Anterior cingulate cortex (tissue), 58 donors: ENCODE measurements around the gene PVR.
A peak's percentile ranks its signal among the peaks of the same experiment; 100 is the strongest.
"Not testable (repeated sequence)": the region's sequence is repeated elsewhere in the genome, so short reads cannot be mapped to it uniquely, and the experiment has no call there.

Source experiments
- DNase-seq, 58 donors: peaks; one replicate each; lab custom pipeline; 2025; lab: John Stamatoyannopoulos, UW

The PVR gene, protein sequence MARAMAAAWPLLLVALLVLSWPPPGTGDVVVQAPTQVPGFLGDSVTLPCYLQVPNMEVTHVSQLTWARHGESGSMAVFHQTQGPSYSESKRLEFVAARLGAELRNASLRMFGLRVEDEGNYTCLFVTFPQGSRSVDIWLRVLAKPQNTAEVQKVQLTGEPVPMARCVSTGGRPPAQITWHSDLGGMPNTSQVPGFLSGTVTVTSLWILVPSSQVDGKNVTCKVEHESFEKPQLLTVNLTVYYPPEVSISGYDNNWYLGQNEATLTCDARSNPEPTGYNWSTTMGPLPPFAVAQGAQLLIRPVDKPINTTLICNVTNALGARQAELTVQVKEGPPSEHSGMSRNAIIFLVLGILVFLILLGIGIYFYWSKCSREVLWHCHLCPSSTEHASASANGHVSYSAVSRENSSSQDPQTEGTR

DNA sequence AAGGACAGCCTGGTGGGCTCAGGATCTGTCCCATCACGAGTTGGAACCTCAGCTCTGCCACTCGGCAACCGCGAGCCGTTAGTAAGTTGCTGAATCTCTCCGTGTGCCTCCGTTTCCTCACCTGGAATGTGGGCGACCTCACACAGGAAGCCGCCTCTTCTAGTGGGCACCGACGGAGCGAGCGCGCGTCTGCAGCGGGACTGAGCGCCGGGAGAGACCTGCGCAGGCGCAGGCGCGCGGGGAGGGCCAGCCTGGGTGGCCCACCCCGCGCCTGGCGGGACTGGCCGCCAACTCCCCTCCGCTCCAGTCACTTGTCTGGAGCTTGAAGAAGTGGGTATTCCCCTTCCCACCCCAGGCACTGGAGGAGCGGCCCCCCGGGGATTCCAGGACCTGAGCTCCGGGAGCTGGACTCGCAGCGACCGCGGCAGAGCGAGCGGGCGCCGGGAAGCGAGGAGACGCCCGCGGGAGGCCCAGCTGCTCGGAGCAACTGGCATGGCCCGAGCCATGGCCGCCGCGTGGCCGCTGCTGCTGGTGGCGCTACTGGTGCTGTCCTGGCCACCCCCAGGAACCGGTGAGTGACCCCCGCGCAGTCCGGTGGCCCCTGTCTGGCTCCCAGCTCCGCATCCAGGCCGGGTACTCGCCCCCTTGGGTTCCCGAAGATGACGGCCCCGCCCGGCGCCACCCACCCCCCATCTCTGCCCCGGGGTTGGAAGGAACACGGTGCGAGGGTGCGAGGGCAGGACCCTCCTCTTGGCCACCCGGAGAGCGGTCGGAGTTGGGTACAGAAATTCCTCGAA lies at the start of gene PVR:
TSS of gene PVR (plus strand) at position 306 of the 797 bp plus-strand sequence. CDS start at position 493, 187 bp downstream.
- DNase-seq, result peak in 52 of 58 donors; percentile 16 to 77 (median 50)

DNA sequence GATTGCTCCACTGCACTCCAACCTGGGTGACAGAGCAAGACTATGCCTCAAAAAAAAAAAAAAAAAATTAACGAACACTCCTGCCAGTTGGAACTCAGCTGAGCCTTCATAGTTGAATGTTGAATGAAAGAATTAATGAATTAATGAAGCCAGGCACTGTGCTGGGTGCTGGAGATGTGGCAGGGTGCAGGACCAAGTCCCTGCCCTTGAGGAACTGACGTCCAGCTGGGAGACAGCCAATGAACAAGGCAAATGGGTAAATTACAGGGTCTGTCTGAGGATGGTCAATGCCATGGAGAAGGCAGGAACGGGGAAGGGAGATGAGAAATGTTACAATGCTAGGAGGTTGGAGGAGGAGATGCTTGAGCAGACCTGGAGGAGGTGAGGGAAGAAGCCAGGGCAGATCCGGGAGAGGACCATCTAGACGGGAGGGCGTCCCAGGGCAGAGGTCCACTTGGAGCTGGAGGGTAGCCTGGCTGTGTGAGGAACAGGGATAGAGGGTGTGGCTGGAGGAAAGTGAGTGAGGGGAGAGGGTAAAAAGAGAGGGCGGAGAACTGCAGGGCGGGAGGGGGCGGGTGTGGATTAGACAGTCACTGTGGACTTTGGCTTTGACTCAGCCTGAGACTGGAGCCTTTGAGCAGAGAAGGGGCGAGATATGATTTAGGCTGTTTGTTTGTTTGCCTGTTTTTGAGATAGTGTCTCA lies 47.1 kb upstream of the PVR start:
- no peak for DNase-seq

DNA sequence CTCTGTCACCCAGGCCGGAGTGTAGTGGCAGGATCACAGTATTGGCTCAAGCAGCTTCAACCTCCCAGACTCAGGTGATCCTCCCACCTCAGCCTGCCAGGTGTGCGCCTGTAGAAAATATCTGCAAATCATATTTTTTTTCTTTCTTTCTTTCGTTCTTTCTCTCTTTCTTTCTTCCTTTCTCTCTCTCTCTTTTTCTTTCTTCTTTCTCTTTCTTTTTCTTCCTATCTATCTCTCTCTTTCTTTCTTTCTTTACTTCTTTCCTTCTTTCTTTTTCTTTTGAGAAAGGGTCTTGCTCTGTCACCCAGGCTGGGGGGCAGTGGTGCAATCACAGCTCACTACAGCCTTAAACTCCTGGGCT lies 46.6 kb upstream of the PVR start:
- DNase-seq, result no peak

DNA sequence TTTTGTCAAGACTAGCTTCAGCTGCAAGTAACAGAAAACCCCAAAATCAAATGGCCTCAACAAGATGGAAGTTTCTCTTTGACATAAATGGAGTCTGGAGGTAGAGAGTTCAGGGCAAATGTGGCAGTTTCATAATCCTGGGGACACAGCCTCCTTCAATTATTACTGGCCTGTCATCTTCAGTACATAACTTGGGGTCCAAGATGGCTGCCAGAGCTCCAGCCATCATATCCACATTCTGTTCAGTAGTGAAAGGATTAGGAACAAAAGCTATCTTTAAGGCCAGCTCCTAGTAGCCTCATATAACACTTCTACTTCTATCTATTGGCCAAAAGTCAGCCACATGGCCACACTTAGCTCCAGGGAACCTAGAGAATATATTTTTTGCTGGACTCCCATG lies 45.4 kb upstream of the PVR start:
- DNase-seq, result no peak

DNA sequence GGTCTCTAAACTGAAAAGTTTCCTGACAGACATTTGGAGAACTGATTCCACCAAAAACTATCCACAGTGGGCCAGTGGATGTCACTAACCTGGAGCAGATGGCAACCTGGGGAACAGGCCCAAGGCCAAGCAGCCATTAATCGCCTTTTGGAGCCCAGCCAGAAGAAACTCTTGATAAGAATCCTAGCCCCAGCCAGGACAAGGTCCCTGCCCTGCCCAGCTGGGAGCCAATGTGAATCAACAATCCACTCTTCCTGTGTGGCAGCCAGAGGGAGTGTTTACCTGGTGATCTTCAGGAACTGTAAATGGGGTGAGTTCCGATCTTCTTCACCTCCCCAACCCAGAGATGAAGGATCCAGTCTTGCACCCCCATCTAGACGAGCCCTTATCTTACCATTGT lies 44.8 kb upstream of the PVR start:
- no peak for DNase-seq

DNA sequence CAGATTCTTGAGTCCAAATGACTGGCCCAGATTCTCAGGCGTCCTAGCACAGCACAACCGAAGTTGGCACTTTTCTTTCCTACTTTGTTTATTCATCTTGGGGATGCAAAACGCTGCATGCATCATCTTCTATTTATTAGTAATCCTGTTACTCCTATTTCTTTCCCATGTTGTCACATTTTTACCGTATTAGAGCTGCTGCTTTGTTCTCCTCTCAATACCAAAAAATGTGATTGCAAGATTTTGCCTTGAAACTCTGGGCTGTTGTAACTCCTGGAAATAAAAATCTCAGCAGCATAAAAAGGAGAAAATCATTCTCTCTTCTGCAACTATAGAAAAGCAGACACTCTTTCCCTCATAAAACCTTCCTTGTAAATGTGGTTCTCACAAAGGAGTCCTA lies 43.2 kb upstream of the PVR start:
- DNase-seq, result no peak

DNA sequence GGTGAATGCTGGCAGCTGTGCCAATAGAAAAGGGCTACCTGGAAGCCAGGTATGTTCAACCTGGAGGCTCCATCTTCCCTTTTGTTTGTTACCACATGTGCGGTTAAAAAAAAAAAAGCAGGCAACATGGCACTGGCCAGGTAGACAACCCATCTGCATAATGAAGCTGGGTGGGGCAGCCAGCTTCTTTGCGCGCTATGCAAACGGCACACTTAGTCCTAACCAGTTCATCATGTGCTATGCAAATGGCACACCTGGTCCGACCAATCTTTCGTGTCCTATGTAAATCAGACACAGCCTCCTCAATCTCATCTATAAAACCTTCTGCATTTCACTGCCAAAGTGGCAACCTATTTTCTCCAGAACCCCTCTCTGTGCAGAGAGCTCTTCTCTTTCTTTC lies 41.6 kb upstream of the PVR start:
- DNase-seq, result no peak

DNA sequence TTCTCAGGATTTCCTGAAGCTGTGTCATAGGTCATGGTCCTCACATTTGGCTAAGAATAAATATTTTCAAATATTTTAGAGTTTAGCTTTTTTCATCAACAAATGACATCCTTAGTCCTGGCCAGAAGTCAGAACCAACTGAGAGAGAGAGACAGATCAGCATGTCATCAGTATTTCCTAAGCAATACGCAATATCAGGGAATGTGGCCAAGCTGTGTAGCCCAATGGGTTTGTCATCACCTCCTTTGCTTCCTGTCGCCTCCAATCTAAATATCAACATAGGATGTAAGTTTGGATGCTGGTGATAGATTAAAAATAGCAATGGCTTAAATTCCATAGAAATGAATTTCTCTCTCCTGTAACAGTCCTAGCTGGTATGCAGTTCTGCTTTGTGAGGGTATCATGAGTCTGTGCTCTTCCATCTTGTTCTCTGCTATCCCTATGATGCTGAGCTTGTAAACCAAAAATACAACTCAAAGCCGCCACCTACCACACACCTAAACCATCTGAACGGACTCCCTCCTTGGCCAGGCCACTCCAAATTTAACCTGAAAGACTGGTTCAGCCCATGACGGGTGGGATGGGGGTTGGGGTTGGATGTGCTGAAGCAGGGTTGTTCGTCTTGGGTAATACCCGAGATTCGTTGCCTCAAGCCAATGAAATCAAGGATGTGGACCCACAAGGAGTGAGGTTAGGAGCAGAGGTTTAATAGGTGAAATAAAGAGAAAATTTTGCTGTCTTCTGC lies 40.3 kb upstream of the PVR start:
- DNase-seq, result no peak

DNA sequence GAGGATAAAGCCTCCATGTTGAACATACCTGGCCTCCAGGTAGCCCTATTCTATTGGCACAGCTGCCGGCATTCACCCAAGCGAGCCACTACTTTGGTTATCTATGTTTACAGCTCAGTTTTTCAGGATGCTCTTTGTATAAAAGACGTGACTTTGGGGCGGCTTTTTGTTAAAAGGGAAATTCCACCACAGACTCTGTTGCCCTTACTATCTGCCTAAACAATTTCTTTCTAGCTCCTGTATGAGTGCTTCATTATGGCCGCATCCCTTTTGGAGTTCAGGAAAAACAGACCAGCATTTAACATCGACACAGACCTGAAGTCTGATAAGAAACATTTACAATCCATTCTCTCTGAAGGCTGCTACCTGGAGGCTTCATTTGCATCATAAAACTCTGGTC lies 39.5 kb upstream of the PVR start:
- DNase-seq, result no peak

DNA sequence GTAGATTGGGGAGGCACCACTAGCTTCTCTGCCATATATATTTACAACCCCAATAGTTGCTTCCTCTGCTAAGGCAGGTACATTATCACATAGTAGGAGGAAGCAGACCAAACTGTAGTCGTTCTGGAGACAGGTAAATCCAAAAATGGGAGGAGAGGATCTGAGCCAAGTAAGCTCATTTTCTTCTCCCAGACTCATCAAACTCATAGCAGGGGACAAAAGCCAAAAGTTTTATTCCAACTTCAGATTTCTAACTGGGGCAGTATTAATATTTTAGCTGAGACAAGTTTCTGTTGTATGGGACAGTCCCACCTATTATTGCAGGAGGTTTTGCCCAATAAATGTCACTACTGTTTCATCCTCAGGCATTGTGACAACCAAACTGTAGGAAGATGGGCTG lies 38.2 kb upstream of the PVR start:
- no peak for DNase-seq

DNA sequence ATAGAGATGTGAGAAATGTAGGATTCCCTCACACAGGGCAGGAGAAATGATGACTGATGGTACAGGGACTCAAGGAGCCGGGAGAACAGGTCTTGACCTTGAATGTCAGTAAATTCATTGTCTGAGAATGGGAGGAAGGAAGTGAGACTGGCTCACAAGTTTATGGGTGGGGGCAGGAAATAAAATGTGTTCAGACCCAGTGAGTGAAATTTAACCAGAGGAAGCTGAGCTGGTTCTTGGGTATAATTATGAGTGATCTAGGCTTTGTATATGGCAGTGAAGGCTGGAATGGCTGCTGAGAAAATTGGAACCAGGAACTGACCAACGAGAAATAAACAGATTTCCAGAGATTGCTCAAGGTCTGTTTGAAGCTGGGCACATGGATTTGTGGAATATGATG lies 36.7 kb upstream of the PVR start:
- DNase-seq, result no peak

DNA sequence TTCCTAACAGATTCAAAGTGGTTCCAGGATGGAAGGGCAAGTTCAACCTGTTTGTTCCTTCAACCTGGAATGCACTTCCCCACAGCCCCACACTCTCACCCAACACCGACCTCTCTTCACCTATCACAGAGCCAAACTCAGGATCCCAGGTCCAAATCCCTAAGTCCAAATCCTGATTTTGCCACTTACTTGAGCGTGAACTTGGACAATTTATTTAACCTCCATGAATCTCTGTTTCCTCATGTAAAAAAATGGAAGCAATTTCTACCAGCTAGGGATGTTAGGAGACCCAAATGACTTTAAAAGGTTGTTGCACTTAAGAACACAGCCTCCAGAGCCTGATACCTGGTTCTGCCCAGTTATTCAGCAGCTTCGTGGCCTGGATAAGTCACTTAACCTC lies 35.8 kb upstream of the PVR start:
- no peak for DNase-seq

DNA sequence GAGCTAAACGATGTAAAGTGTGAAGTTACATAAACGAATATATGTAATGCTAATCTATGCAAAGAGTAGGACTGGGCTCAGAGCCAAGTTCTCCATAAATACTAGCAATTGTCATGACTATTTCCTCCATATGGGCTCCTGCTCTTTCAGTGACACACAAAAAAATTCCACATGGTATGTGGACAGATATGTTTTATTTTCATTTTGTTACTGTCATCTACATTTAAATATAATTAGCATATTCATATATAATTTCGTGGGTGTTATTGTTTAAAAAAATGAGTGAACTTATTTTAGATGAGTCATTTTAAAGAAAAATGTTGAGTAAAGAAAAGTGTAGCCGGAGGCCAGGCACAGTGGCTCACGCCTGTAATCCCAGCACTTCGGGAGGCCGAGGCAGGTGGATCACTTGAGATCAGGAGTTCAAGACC lies 35.3 kb upstream of the PVR start:
- peak in 4 of 58 donors; percentile 6 to 33 (median 18) for DNase-seq

DNA sequence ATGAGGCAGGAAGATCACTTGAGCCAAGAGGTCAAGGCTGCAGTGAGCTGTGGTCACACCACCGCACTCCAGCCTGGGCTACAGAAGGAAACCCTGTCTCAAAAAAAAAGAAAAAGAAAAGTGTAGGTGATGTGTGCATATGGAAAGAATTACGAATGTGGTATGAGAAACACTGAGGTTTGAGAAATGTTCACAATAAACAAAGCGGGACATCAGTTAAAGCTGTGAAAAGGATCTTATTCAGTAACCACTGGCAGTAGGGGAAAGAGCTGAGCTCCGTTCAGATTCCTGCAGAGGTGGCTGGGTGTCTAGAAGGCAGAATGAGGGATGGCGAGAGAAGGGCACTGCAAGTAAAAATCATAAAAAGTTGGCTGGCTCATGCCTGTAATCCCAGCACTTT lies 34.5 kb upstream of the PVR start:
- DNase-seq, result no peak

DNA sequence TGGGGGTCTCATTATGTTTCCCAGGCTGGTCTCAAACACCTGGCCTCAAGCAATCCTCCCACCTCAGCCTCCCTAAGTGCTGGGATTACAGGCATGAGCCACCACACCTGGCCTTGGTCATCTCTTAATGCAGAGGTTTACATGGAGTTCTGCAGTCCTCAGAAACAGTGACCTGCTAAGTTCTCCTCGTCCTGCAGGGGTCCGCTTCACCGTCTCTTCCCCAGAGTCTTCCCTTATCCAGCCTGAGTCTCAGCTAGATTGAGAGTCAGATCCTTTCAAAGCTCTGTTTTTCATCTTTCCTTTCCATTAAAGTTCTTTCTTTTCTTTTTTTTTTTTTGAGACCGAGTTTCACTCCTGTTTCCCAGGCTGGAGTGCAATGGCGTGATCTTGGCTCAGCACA lies 33.2 kb upstream of the PVR start:
- DNase-seq, result not testable (repeated sequence)

DNA sequence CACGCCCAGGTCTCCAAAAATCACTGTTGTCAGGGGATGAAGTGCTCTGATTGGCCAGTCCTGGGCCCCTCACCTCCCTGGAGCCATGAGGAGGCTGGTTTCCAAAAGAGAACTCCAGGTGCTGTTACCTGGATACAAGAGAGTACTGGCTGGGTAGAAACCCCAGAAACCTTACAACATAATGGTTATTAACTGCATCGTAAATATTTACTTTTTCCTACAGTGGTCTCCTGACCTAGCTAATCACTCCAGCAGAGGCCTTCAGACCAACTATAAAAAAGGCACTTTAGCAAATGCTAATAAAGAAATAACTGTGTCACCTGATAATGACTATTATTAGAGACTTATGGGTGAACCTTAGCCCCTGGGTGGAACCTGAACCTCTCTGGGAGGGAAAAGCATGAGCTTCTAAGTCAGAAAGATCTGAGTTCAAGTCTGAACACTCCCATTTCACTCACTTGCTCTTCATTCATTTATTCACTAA lies 31.9 kb upstream of the PVR start:
- DNase-seq, result no peak

DNA sequence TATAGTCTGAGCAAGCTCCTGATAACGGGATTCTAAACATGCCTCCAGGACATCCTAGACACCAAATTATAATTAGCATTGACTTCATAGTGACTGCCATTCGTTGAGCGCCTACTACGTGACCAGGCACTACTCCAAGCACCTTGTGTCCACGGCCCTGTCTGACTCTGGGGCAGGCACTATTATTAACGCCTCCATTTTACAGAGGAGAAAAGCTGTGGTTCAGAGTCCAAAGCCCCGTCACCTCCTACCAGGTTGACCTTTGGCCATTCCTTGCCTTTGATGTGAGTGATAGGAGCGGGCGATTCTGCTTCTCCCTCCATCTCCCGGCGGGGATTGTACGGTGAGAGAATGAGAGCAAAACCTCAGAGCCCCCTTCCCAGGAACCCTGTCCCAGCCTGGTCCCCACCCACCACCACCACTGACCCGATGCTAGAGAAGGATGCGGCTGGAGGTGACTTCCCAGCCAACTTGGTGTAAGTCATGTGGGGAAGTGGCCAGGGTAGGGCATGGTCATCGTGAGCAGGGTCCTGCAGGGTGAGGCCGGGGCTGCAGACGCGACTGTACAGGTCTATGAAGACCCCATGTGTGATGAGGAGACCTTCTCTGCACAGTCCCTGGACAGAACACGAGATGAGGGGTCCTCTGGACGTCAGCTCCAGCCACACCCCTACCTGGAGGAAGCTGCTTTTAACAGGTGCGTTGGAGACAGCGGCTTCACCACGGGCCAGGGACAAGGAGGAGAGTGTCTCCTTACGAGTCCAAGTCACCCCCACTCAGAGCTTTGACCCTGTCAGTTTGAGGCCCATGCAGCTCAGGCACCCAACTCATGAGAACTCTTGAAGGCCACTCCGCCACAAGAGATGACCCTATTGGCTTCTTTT lies 30.2 kb upstream of the PVR start, which contains the start of gene IGSF23:
TSS of gene IGSF23 (plus strand) at position 269 of the 884 bp plus-strand sequence. CDS start at position 352, 83 bp downstream.
- DNase-seq, result no peak

DNA sequence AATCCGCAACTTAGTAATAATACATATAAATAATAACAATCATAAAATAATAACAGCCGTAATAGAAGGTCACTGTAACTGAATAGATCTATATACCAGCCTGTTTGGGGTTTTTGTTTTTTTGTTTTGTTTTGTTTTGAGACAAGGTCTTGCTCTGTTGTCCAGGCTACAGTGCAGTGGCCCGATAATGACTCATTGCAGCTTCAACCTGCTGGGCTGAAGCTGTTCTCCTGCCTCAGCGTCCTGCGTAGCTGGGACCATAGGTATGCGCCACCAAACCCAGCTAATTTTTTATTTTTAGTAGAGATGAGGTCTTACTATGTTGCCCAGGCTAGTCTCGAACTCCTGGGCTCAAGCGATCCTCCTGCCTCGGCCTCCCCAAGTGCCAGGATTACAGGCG lies 29.4 kb upstream of the PVR start:
- DNase-seq, result no peak

DNA sequence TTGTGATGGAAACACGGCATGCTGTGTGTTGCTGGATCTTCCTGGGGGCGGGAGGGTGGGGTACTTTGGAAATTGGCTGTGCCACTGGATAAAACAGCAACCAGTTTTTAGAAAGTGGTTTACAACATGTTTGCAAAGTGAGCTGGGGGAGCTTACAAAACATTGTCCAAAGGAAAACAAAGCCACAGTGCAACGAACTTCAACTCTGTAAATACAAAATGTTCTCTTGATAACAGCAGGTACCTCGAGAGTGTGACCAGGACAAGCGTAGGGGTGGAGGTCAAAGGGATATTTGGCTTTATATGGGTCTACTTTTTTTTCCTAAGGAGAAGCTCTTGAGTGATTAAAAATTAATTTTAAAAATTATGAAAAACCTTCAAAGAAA lies 27.9 kb upstream of the PVR start:
- DNase-seq, result no peak
